GM10248 (cell line): ENCODE measurements around the gene SZT2.

ENCODE experiments used
- CTCF ChIA-PET: fragments of 300-600 bp; sonication (Branson Sonifier 250); formaldehyde crosslinking; extraction: SDS; loops from one replicate; lab custom pipeline; 2021; ENCODE audit warnings: antibody characterized with exemption; lab: Yijun Ruan, JAX
- POLR2A ChIA-PET: fragments of 350-650 bp; sonication (Branson Sonifier 250); formaldehyde crosslinking; extraction: SDS; loops from one replicate; lab custom pipeline; 2020; ENCODE audit warnings: antibody characterized with exemption; lab: Yijun Ruan, JAX
- DNase-seq: peaks from one replicate; pipeline ENCODE4 v3.0.0; 2012; ENCODE audit errors: extremely low spot score
- CTCF ChIP-seq: IDR thresholded peaks from 2 replicates; pipeline ENCODE4 v1.5.1; 2012; ENCODE audit warnings: mild to moderate bottlenecking, low read depth; ENCODE audit errors: extremely low read depth, missing control alignments, control extremely low read depth

SZT2 gene

GRCh38 chr1:43423672-43424550, 34.2 kb downstream of the SZT2 start:
- DNase-seq: no peak
- POLR2A ChIA-PET: no interaction called here
- no peak for TF ChIP-seq CTCF
- CTCF ChIA-PET: interaction anchor here (2.7 kb wide), 1 partner anchor 9 kb away, joined by 11 read pairs; no protein-coding TSS in a partner anchor

DNA sequence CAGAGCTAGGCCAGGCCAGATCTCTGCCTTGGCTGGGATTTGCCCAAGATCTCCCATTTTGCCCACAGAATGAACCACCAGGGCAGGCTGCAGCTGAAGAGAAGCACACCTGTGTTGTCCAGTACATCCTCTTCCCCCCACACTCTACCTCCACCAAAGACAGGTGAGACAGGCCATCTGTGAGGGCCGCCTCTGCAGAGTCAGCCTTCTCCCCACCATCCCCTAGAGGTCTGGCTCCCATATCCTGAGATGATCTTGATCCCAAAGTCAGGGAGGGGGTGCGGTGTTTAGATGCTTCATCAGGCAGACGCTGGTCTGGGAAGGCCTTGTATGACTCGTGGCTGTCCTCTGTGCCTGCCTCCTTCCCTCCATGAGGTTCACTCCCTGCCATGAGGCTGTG, 35.3 kb downstream of the SZT2 start:
- no peak for DNase-seq
- POLR2A ChIA-PET: no interaction called here
- TF ChIP-seq CTCF: no peak
- CTCF ChIA-PET: interaction anchor here (1.5 to 2.7 kb wide), 2 partner anchors 10 to 198 kb away, joined by 5 to 11 read pairs; no protein-coding TSS in a partner anchor

DNA sequence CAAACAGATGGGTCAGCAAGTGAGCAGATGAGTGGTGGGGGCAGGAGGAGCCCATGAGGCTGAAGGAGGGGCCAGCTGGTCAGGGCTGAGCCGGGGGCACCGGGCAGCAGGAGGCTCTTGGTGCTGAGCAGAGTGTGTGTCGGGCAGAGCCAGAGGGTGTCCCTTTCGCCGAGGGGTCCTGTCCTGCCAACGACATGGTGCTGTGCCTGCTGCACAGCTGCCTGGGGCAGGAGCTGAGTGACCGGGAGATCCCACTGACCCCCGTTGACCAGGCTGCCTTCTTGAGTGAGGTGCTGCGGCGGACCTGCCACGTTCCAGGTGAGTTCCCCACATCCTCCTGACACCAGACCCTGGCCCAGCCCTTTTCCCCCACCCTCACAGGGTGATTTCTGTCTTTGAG, 36.5 kb downstream of the SZT2 start:
- TF ChIP-seq CTCF: no peak
- ChIA-PET CTCF (interaction anchor here (0.6 to 2.7 kb wide), 3 partner anchors 11 to 30 kb away, joined by 3 to 11 read pairs (median 3); no protein-coding TSS in a partner anchor), POLR2A (interaction anchor here (0.6 kb wide), 1 partner anchor 31 kb away, joined by 3 read pairs; no protein-coding TSS in a partner anchor)
- no peak for DNase-seq

DNA sequence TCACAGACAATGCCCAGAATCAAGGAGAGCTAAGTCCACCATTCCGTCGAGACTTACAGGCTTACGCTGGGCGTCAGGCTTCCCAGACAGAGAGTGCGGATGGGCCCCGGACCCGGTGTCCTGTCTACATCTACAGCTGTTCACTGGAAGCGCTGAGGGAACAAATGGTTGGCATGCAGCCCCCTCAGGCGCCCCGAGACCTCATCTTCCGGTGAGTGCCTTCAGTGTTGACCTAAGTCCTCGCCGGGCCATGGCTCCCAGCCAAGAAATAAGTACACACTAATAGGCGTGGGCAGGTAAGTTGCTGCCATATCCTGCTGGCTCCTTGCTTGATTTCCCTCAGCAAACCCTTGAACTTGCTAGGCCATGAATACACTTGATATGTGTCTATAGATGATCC, 37.8 kb downstream of the SZT2 start:
- no peak for TF ChIP-seq CTCF
- no peak for DNase-seq
- POLR2A ChIA-PET: no interaction called here
- CTCF ChIA-PET: interaction anchor here (1.1 kb wide), 3 partner anchors 11 to 201 kb away, joined by 3 to 6 read pairs (median 4); no protein-coding TSS in a partner anchor

GRCh38 chr1:43427941-43428340, 38.2 kb downstream of the SZT2 start:
- no peak for TF ChIP-seq CTCF
- DNase-seq: no peak
- ChIA-PET POLR2A (no interaction called here), CTCF (interaction anchor here (1.0 to 1.1 kb wide), 3 partner anchors 13 to 506 kb away, joined by 3 to 6 read pairs (median 3); partner anchors contain the start of gene ARTN)

- POLR2A ChIA-PET: no interaction called here
- TF ChIP-seq CTCF: no peak
- DNase-seq: no peak
- CTCF ChIA-PET: interaction anchor here (1.6 kb wide), 1 partner anchor 41 kb away, joined by 3 read pairs; the partner anchor contains the start of genes MED8 and SZT2
Measured at GRCh38 chr1:43430831-43431230, 41.1 kb downstream of the SZT2 start.
